Measurements from ENCODE around the gene BBIP1.

Gene BBIP1, protein sequence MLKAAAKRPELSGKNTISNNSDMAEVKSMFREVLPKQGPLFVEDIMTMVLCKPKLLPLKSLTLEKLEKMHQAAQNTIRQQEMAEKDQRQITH

DNA sequence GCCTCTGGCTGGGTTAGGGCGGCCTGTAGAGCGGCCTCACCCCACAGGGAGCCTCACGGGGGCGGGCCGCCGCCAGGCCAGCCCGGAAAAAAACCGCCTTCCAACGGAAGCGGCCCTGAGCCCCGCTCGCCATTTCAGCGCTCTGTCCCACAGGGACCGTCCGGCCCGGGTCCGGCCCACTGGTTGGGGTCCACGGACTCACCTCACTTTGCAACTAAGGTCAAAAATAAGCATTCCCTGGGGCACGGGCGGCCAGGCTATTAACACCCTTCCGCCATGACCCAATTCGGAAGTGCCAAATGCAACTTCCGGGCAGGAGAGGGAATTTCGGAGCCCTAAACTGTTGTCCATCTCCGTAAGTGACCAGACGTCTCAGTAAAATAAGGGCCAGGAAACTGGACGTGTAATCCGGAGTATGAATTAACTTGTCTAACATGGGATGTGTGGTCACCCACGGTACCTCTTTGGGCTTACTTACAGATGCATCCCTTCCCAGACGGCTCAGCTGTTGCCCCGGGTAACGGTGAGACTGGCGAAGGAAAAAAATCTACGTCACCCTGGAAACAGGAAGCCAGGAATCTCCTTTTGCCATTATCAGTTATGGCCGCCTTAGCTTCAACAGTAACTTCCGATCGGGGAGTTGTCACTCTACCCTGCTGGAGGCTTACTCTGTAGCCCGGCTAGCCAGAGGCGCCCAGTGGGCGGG lies at the start of gene BBIP1:
Gene BBIP1, minus strand, starts transcription at position 538 of the 706 bp plus-strand sequence. CDS start 1,023 bp downstream, outside the sequence.
- no peak for DNase-seq

DNA sequence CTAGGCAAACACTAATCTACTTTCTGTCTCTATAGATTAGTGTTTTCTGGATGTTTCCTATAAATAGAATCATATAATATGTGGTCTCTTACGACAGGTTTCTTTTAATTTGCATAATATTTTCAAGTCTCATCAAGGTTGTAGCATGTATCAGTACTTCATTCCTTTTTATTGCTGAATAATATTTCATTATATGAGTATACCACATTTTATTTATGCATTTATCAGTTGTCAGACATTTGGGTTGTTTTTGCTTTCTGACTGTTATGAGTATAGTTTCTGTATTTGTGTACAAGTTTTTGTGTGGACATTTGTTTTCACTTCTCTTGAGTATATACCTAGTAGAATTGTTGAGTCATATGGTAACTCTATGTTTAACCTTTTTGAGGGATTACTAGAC lies 48.7 kb upstream of the BBIP1 start:
- DNase-seq, result no peak

DNA sequence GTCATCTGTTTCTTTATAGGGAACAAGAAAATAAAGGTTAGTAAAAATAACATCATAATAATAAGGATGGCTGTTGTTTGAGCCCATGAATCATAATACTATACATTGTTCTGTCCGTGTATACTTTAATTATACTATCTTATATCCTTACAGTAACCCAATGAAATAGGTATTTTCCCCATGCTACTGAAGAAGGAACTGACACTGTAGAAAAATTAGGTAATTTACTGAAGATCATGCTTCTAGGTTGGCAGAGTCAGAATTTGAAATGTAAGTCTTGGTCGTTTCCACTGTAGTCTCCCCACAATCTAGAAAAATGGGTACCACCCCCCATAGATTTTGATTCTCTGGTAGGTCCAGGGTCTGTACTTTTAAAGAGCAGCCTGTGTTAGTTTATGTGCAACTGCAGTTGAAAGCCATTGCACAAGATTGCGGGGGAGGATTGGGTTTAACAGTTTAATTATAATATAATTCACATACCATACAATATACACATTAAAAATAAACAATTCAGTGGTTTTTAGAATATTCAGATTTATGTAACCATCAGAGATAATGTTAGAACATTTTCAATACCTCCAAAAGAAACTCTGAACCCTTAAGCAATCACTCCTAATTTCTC lies 48.1 kb upstream of the BBIP1 start:
- no peak for DNase-seq

DNA sequence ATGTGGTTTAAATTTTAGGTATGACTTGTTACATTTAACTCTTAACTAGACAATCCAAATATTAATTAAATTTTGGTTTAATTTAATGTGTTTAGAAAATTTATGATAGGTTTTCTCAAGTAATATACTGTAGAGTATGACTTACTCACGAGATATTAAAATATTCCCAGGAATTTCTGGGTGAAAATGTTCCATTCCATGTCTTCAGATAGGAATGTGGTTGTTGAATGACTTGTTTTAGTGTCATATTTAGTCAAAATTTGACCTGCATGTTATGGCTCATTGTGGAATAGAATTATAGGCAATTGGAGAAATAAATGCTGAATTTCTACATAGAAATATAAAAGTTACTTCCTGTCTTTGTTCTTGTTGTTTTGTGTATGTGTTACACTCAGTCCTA lies 47.2 kb upstream of the BBIP1 start:
- DNase-seq, result no peak

DNA sequence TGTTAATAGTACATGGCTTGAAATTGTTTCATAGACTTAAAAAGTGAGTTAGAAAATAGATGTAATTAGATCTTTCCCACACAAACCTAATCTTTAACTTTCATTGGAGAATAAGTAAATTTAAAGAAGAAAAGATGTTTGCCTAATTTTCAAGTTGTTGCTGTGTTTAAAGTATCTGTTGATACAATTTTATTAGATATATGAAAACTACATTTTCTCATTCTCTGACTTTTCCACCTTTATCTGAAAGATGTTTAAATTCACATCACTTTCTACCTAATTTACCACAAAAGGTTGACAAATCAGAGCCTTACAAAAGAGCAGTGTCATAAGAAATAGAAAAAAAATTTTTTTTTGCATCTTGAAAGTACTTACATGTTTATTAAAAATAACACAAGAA lies 46.2 kb upstream of the BBIP1 start:
- DNase-seq, result no peak

DNA sequence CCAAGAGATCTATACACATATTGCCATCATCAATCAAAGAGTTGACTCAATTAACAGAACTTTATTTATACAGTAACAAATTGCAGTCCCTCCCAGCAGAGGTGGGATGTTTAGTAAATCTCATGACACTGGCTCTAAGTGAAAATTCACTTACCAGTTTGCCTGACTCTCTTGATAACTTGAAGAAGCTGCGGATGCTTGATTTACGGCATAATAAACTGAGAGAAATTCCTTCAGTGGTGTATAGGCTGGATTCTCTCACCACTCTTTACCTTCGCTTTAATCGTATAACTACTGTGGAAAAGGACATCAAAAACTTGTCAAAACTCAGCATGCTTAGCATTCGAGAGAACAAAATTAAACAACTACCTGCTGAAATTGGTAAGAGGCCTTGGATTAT lies 45.7 kb upstream of the BBIP1 start:
- DNase-seq, result no peak

DNA sequence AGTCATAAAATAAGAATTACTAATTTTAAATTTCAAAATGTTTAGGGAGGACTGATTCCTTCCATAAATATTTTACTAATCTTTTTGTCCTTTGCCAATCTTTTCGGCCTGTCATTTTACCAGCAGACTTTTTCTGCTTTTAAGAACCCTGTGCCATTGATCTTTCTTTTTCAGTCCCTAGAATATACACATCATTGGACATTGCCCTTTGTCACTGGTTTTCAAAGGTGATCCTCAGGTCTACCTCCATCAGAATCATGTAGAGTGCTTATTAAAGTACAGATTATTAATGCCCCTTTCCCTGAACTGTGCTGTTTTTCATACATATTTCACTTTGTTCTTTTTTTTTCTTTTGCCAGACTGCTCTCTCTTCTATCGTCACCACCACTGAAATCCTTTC lies 44.2 kb upstream of the BBIP1 start:
- DNase-seq, result no peak

DNA sequence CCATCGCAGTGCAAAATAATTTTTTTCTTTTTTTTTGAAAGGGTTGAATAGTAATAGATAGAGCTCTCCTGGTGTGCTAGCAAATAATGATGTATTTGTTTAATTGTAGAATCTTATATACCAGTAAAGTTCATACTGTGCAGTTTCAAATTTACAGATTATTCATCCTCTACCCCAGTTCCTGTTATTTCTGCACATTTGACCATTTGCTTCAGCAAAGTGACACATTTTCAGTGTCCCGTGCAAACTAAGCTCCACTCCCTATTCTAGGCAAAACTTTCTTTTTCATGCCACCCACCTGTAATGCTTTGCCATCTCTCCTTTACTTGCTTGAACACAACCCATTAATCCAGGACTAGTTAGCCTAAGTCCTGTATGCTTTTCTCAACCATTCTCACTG lies 43.5 kb upstream of the BBIP1 start:
- no peak for DNase-seq

DNA sequence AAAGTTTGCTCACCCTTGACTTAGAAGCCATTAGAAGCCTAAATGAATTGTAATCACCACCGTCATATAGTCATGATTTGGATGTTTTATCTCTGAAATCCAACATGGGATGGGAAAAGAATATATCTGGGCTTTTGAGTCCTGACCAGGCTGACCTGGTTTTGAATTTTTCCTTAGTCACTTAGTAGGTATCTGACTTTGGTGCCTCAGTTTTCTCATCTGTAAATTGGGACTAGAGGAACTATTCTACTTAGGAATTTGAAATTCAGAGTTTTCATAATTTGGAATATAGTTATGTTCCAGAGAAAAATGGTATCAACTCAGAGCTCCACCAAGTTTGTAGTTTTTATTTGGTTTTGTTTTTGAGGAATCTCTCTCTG lies 41.3 kb upstream of the BBIP1 start:
- no peak for DNase-seq

DNA sequence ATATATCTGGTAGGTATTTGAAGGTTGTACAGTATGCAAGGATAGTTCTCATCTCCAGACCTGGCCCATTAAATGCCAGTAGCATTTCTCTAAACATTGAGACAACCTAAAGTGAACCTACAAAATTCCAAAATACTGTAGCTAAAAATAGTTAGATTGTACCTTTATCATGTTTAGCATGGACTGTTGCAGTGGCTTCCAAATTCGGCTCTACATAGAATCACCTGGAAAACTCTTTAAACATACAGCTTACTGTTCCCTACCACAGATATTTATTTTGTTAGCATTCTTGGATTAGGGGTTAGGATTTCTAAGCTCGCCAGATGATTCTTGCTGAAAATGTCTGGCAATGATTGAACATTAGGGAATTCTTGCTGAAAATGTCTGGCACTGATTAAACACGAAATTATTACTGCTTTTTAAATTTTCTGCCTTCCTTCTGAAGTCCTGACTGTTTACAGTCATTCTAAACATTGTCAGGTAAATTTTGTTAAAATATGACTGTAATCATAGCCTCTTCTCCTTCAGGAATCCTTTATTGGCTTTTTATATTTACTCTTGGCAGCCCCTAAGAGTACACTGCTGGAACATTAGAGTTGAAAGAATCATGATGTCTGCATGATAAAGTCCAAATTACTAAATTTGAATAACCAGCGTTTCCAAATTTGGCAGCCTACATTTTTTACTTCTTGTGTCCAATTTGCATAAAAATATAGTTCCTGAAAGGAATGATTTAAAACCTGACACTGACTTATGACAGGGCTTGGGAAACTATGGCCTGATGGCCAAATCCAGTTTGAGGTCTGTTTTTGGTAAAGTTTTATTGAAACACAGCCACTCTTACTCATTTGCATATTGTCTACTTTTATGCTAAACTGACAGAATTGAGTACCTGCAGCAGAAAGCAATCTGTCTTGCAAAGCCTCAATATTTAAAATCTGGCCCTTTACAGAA lies 40.7 kb upstream of the BBIP1 start:
- DNase-seq, result no peak

DNA sequence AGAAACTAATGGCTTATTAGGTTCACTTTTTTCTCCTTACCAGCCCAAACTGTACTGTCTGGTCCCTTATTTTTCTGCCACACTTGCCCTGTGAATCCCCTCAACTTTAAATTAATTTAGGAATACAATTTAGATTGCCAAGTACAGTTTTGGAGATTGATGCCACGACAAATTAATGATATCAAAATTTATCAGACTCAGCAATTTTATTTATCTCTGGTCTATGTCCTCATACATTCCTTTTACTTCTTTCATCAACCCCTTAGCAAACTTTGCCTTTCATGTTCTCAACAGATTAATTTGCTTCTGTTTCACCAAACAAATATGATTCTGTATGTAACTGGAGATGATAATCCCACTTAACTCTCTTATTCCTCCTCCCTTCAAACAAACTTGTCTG lies 38.6 kb upstream of the BBIP1 start:
- DNase-seq, result no peak

DNA sequence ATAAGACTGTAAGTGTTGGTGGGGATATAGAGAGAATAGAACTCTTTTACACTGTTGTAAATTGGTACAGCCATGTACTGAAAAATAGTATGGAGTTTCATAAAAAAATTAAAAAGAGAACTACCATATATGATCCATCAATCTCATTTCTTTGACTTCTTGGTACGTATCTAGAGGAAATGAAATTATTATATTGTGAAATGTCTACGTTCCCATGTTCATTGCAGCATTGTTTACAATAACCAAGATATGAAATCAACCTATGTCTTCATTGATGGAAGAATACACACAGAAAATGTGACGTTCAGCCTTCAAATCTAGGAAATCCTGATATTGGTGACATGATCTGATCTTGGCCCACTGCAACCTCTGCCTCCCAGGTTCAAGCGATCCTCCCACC lies 32.4 kb upstream of the BBIP1 start:
- DNase-seq, result no peak

DNA sequence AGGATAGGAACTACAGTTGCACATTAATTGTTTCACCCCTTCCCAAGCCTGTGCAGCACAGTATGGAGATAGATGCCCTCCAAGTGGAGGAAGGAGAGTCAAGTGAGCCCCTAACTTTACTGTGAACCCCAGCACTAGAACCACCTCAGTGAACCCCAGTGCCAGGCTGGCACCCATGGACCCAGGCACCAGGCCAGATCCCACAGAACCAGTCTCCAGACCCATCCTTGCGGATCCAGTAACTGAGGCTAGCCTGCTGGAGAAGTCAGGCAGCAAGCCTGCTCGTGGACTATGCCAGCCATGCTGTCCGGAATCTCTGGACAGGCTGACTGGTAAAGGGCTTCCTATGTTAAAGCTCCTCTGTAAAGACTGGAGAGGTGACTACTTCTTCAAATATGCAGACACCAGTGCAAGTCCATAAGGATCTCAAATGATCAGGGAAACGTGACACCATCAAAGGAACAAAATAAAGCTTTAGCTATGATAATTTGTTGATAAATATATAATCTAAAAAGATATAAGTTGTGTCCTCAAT lies 28.1 kb upstream of the BBIP1 start:
- no peak for DNase-seq

DNA sequence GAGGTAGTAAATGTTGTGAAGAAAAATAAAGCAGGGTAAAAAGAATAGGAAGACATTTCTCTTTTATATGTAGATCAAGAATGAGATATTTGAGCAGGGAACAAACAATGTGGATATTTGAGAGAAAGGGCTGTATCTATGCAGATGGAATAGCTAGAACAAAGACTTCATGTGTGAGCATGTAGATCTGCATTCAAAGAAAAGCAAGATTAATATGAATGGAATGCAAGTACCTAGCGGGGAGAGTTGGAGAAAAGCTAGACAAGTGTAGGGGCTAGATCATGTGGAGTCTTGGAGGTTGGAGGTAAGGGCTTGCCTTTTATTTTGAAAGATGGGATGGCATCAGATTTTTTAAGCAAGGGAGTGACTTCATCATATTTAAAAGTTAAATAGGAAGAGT lies 27.5 kb upstream of the BBIP1 start:
- no peak for DNase-seq

DNA sequence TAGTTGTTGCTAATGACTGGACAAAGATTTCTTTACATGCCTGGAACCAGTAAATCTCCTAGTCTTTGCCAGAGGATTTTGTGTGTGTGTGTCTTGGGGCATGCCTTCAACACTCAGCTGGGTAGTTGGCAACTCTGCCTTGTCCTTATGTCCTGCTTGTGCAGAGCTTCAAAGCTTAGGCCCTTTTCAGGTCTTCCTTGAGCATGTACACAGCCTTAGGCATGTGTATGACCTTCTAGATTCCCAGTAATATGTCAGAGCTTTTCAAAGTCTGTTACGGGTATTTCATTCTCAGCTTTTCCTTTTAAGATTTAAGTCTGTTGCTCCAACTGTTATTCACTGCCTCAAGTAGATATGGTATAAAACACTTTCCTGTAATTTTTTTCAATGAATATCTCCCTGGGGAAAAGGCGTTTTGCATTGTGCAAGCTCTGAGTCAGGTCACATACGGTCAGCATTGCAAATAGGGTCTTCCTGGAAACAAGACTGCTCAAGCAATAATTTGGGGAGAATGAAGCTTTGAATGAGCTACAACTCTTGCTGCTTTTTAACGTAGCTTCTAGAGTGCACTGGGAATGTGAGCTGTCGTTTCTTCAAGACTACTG lies 25.9 kb upstream of the BBIP1 start:
- DNase-seq, result no peak

DNA sequence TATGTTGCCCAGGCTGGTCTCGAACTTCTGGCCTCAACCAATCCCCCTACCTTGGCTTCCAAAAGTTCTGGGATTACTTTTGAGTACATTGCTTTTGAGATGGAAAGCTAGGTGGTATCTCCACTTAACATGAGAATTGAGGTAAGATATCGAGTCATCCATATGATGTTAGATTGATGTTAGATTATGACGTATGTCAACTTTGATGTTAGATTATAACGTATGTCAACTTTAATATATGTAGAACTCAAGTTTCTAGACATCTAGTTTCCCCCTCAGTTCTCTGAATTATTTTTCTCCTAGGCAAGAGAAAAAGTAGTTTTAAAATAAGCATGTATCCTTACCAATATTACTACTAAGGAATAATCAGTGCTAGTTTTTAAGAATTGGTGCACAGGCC lies 20.4 kb upstream of the BBIP1 start:
- no peak for DNase-seq

DNA sequence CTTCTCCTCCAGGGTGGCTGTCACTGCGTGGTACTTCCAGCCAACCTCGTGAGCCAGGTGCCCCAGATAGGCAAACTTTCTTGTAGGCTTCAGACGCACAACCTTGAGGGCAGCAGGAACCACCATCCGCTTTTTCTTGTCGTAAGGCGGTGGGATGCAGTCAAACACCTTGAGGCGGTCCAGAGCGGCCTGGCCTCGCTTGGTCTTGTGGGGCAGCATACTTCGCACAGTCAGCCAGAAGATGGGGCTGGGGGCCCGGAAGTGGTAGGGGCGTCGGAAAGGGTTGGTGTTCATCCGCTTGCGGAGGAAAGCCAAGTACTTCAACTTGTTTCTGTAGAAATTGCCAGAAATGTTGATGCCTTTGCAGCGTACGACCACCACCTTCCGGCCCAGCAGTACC lies 17.8 kb upstream of the BBIP1 start:
- DNase-seq, result no peak

DNA sequence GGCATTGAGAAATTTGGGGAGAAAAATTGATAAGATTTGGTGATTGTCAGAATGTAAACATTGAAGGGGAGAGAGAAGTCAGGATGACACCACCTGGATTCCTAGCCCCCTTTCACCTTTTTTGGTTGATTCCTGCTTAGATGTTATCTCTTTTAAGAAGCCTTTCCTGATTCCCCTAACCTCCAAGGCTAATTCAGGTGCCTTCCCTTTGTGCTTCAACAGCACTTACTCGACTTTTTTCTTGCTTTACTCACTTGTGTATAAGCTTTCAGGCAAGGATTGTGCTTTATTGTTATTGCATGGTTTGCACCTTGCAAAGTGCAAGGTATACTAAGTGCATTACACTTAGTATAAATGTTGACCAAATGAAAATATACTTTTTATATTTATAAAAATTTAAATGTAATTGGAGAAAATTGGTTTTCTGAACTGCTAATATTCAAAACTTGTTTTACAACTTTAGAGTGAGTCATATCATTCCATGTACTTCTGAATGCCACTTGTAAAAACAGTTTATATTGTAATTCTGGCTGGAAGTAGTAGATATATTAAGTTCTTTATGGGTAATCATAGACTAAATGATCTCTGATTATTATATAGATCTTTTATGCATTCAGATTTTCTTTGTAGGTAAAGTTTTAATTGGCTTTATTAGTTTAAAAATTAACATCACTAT lies 13.7 kb upstream of the BBIP1 start:
- DNase-seq, result no peak

DNA sequence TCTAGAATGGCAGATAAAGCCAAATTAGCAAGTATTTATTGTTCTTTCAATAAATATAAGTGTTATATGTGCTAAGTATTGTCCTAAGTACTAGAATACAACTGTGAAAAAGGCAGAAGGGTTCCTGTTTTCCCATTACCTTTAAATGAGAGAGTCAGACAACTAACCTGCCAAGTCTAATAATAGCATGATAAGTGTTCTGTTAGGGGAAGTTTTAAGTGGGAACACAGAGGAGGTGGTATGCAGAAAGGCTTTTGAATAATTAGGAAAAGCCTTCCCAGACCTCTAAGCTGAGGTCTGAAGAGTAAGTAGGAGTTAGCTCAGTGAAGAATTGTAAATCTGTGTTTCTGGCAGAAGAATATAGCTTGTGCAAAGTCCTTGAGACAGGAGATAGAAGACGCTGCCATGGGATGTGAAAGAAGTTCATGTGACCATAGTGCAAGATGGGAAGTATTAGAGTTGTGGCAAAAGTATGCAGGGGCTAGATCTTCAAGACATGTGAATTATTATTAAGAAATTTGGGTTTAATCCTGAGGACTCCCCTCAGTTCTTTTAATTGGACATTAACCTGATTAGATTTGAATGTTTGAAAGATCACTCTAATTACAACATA lies 12.9 kb upstream of the BBIP1 start:
- no peak for DNase-seq

DNA sequence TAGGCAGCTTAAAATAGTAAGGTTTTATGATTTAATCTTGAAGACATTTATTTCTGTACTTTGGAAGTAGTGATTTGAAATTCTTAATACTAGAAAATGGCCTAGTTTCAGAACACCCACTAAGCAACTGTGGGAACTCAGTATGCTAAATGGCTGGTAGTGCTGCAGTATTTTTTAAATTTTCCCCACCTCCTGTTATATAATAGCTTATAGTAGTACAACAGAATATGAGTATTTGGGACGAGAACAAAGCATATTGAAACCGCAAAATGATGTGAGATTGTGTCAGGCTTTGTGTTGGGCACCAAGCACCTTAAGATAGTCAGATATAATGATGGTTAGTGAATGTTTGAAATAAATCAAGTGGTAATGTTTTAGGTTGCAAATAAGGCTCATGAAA lies 8.5 kb upstream of the BBIP1 start:
- no peak for DNase-seq

DNA sequence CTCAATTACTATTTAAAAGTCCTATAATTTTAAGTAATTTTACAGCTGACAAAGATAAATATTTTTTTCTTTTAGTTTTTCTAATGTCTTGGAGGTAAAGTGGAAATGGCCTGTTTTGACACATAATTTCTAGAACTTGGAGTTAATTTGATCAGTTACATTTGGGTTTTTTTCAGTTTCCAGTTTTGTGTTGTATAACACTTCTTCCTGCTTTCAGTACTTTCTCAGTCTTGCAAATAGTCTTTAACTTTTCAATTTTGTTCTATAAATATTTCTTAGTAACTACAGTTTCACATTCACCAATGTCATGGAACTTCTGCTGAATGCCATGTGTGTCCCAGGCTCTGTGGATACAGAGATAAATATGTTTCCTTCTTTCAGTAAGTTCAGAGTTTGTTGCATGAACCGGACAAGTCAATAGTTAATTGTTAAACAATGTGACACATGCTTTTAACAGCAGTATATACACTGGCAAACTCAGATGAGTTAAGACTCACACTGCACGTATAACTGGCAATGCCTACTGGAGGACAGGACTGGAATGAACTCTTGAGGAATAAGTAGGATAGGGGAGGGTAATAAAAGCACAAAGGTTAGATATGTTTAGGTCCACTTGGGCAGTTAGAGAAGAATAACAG lies 5.0 kb upstream of the BBIP1 start:
- DNase-seq, result no peak
